GM15510 (cell line): ENCODE data around the gene FLCN.

Experiments used
- POLR2A ChIP-seq: IDR thresholded peaks from 3 replicates; pipeline ENCODE4 v1.6.1; 2011; ENCODE audit warnings: borderline replicate concordance; ENCODE audit not compliant: insufficient read length; ENCODE audit errors: extremely low read depth

FLCN gene

GRCh38 chr17:17243163-17243562 is 6.2 kb upstream of the FLCN start:
- no peak for TF ChIP-seq POLR2A

- TF ChIP-seq POLR2A, result no peak
These were observed 5.3 kb upstream of the FLCN start for GRCh38 chr17:17242246-17242645.

- no peak for TF ChIP-seq POLR2A
These were observed 4.7 kb upstream of the FLCN start for GRCh38 chr17:17241656-17242055.

- TF ChIP-seq POLR2A, result no peak
These were observed 2.9 kb upstream of the FLCN start for GRCh38 chr17:17239832-17240231.

GRCh38 chr17:17236295-17237025 is 508 bp downstream of the FLCN start:
- TF ChIP-seq POLR2A, result no peak

- TF ChIP-seq POLR2A, result no peak
These were observed 1.5 kb downstream of the FLCN start for GRCh38 chr17:17235212-17236174.

GRCh38 chr17:17232303-17232621 is 4.7 kb downstream of the FLCN start:
- no peak for TF ChIP-seq POLR2A

- no peak for TF ChIP-seq POLR2A
These were observed 5.2 kb downstream of the FLCN start for GRCh38 chr17:17231621-17232302.

- no peak for TF ChIP-seq POLR2A
These were observed 7.3 kb downstream of the FLCN start for GRCh38 chr17:17229416-17230384.

- no peak for TF ChIP-seq POLR2A
These were observed 8.3 kb downstream of the FLCN start for GRCh38 chr17:17228521-17229279.

GRCh38 chr17:17227608-17228520 is 9.1 kb downstream of the FLCN start:
- TF ChIP-seq POLR2A, result no peak

- no peak for TF ChIP-seq POLR2A
These were observed 10.3 kb downstream of the FLCN start for GRCh38 chr17:17226451-17227265.
